PFSK-1 (cell line): ENCODE results near the gene TSPAN18.

Experiments used
- FOXP2 ChIP-seq: optimal IDR thresholded peaks from 2 replicates; pipeline ENCODE3; 2011; ENCODE audit warnings: borderline replicate concordance, control low read depth, inconsistent platforms; ENCODE audit not compliant: insufficient read depth; ENCODE audit errors: extremely low read length, extremely low read depth
- POLR2AphosphoS5 ChIP-seq: IDR thresholded peaks from 2 replicates; pipeline ENCODE4 v1.6.1; 2012; ENCODE audit warnings: low read depth, mild to moderate bottlenecking, control low read depth, low read length, moderate library complexity
- SIN3A ChIP-seq: IDR thresholded peaks from 2 replicates; pipeline ENCODE4 v1.6.1; 2012; ENCODE audit warnings: mild to moderate bottlenecking, low read length, moderate library complexity, borderline replicate concordance; ENCODE audit not compliant: insufficient read depth
- TAF1 ChIP-seq: IDR thresholded peaks from 2 replicates; pipeline ENCODE4 v1.6.1; 2012; ENCODE audit warnings: low read length, control low read depth, borderline replicate concordance; ENCODE audit not compliant: insufficient read depth
- TF ChIP-seq, protein P1 (sequence below), 2 experiments: IDR thresholded peaks; 2 replicates each; pipeline versions ENCODE4 v1.6.1 to v1.8.0; 2011 to 2012; ENCODE audit warnings: low read depth in 2 of 2, low read length in 2 of 2, control low read depth in 1 of 2, inconsistent platforms in 1 of 2, mild to moderate bottlenecking in 1 of 2, moderate library complexity in 1 of 2; ENCODE audit not compliant: insufficient read depth in 1 of 2

DNA sequence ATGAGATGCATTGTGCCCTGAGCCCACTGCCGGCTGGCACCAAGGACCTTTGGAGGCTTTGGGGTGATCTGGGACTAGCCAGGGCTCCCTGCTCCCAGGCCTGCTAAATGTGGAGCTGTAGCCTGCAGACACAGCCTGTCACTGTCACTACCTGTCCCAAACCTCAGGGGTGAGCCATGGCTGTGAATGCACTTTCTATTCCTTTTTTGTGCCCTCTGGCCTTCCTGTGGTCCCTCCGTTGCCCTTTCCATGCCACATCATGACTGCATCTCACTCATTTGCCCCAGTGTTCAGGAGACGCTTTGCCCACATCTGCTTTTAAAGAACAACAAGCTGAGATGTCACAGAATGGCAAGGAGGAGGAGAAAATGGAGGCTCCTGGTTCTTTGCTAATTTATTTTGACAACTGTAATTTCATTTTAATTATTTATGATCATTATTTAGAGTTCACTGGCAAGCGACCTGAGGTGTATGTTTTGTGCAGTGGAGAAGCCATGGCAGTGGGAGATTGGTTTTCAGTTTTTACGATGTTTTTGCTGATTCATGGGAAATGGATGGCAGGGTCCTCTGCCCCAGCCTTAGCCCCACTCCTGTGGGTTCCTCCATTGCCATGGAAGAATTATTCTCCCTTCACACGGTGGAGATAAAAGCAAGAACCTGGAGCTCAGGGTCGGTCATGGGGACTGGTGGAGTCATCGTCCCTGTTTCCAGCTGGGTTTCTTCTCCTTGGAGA lies 69.2 kb downstream of the TSPAN18 start:
- TF ChIP-seq, protein P1, sequence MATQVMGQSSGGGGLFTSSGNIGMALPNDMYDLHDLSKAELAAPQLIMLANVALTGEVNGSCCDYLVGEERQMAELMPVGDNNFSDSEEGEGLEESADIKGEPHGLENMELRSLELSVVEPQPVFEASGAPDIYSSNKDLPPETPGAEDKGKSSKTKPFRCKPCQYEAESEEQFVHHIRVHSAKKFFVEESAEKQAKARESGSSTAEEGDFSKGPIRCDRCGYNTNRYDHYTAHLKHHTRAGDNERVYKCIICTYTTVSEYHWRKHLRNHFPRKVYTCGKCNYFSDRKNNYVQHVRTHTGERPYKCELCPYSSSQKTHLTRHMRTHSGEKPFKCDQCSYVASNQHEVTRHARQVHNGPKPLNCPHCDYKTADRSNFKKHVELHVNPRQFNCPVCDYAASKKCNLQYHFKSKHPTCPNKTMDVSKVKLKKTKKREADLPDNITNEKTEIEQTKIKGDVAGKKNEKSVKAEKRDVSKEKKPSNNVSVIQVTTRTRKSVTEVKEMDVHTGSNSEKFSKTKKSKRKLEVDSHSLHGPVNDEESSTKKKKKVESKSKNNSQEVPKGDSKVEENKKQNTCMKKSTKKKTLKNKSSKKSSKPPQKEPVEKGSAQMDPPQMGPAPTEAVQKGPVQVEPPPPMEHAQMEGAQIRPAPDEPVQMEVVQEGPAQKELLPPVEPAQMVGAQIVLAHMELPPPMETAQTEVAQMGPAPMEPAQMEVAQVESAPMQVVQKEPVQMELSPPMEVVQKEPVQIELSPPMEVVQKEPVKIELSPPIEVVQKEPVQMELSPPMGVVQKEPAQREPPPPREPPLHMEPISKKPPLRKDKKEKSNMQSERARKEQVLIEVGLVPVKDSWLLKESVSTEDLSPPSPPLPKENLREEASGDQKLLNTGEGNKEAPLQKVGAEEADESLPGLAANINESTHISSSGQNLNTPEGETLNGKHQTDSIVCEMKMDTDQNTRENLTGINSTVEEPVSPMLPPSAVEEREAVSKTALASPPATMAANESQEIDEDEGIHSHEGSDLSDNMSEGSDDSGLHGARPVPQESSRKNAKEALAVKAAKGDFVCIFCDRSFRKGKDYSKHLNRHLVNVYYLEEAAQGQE (IDR thresholded peaks at IDR 0.05; ENCODE audit: insufficient read depth in 1 of 2, low read depth in 2 of 2, low read length in 2 of 2) = no peak
- TF ChIP-seq POLR2AphosphoS5 (no peak), SIN3A (no peak), FOXP2 (no peak), TAF1 (no peak)
